Endothelial cell of umbilical vein (primary cell): Measurements from ENCODE around the gene THAP10. TPM values are rescaled to one million over a fixed set of nuclear protein-coding genes. Genes with fewer than 3 reads are reported as not detected.

Experiments
- BruUV-seq: library from RNA; stranded (reverse); fragments of 400-500 nt; replicated peaks from 2 replicates; lab custom pipeline; 2021; lab: Mats Ljungman, UMichigan
- CTCF ChIA-PET: fragments of 300-600, 350-600 bp; sonication (Branson Sonifier 250); formaldehyde crosslinking; loops from one replicate; lab custom pipeline; 2021; ENCODE audit warnings: antibody characterized with exemption, inconsistent platforms; lab: Charles Lee
- POLR2A ChIA-PET: fragments of 300-600, 350-600 bp; sonication (Branson Sonifier 250); formaldehyde crosslinking; loops from one replicate; lab custom pipeline; 2021; ENCODE audit warnings: antibody characterized with exemption, inconsistent platforms; lab: Charles Lee
- DNase-seq: peaks from one replicate; pipeline ENCODE4 v3.0.0-alpha.2; 2011; ENCODE audit warnings: low read depth, low spot score
- FAIRE-seq: peaks from 2 replicates; lab custom pipeline; 2011; peaks lifted over from hg19 to GRCh38; lab: Jason Lieb, UNC
- H2AFZ ChIP-seq: 2 replicates; pipeline ENCODE4 v1.6.0; 2012; ENCODE audit warnings: low read depth, low read length, control low read depth, inconsistent platforms
- H3K27ac ChIP-seq: 2 replicates; pipeline ENCODE4 v1.5.1; 2011; ENCODE audit warnings: low read depth, mild to moderate bottlenecking, control low read depth, low read length, moderate library complexity; ENCODE audit not compliant: insufficient read depth
- H3K27me3 ChIP-seq, 2 experiments: 2 replicates each; pipeline versions ENCODE4 v1.6.0 to v1.6.1; 2011; ENCODE audit warnings: low read length in 2 of 2, mixed read lengths in 1 of 2; ENCODE audit not compliant: control insufficient read depth in 2 of 2, insufficient read depth in 2 of 2
- H3K36me3 ChIP-seq, 2 experiments: 2 replicates in 1 of 2; 3 replicates in 1 of 2; pipeline ENCODE4 v1.5.1; 2011; ENCODE audit warnings: low read length in 2 of 2, mild to moderate bottlenecking in 1 of 2, moderate library complexity in 1 of 2; ENCODE audit not compliant: control insufficient read depth in 2 of 2, insufficient read depth in 2 of 2; ENCODE audit errors: extremely low read depth in 1 of 2
- H3K4me1 ChIP-seq: 3 replicates; pipeline ENCODE4 v1.5.1; 2011; ENCODE audit warnings: mild to moderate bottlenecking, low read length; ENCODE audit not compliant: control insufficient read depth, insufficient read depth; ENCODE audit errors: extremely low read depth
- H3K4me2 ChIP-seq: 2 replicates; pipeline ENCODE4 v1.6.1; 2011; ENCODE audit warnings: low read length, control low read depth, mixed read lengths; ENCODE audit not compliant: insufficient read depth
- H3K4me3 ChIP-seq, 3 experiments: fragments of 200-600 bp in 1 of 3; sonication (generic), shearing (Covaris generic) in 1 of 3; replicated peaks in 1 of 3; 2 replicates each; pipeline ENCODE4 v1.5.1; 2011 to 2016; ENCODE audit warnings: control low read depth in 3 of 3, low read length in 3 of 3, mild to moderate bottlenecking in 2 of 3, inconsistent platforms in 1 of 3, low read depth in 1 of 3, moderate library complexity in 1 of 3; ENCODE audit not compliant: insufficient read depth in 1 of 3
- H3K79me2 ChIP-seq: 2 replicates; pipeline ENCODE4 v1.6.0; 2012; ENCODE audit warnings: low read length, inconsistent platforms; ENCODE audit not compliant: control insufficient read depth, insufficient read depth
- H3K9ac ChIP-seq: replicated peaks from 2 replicates; pipeline ENCODE3; 2011; ENCODE audit warnings: low read length, control low read depth; ENCODE audit not compliant: insufficient read depth; ENCODE audit errors: extremely low read depth
- H3K9me1 ChIP-seq: replicated peaks from 3 replicates; pipeline ENCODE4 v1.6.0; 2011; ENCODE audit warnings: mild to moderate bottlenecking, low read length; ENCODE audit not compliant: control insufficient read depth, insufficient read depth; ENCODE audit errors: extremely low read depth
- H3K9me3 ChIP-seq: replicated peaks from 2 replicates; pipeline ENCODE4 v1.5.1; 2012; ENCODE audit warnings: low read length, inconsistent platforms; ENCODE audit not compliant: control insufficient read depth, insufficient read depth
- H4K20me1 ChIP-seq: replicated peaks from 2 replicates; pipeline ENCODE3; 2011; ENCODE audit warnings: mild to moderate bottlenecking, low read length; ENCODE audit not compliant: control insufficient read depth, insufficient read depth; ENCODE audit errors: extremely low read depth
- EZH2 ChIP-seq: IDR thresholded peaks from 2 replicates; pipeline ENCODE4 v1.6.1; 2012; ENCODE audit warnings: borderline replicate concordance, low read depth, mild to moderate bottlenecking, moderate library complexity, low read length, inconsistent platforms; ENCODE audit not compliant: severe bottlenecking
- GATA2 ChIP-seq: IDR thresholded peaks from 2 replicates; pipeline ENCODE4 v1.7.0; 2011; ENCODE audit warnings: low read depth, mild to moderate bottlenecking, moderate library complexity, mixed read lengths, low read length; ENCODE audit not compliant: insufficient read length, insufficient read depth
- JUN ChIP-seq: IDR thresholded peaks from 2 replicates; pipeline ENCODE4 v1.6.1; 2011; ENCODE audit warnings: borderline replicate concordance, low read depth; ENCODE audit not compliant: insufficient read length, insufficient read depth
- MYC ChIP-seq: IDR thresholded peaks from one replicate; pipeline ENCODE4 v1.6.1; 2011; ENCODE audit warnings: mild to moderate bottlenecking, low read depth, low read length
- POLR2A ChIP-seq: IDR thresholded peaks from 2 replicates; pipeline ENCODE4 v1.6.1; 2012; ENCODE audit warnings: low read depth, mild to moderate bottlenecking, control low read depth, low read length
- POLR2AphosphoS5 ChIP-seq: IDR thresholded peaks from 2 replicates; pipeline ENCODE4 v1.6.1; 2012; ENCODE audit warnings: low read depth, mild to moderate bottlenecking, control low read depth, low read length, moderate library complexity; ENCODE audit not compliant: insufficient read depth
- dilution Hi-C: fragments of 300-500 bp; cut with MboI; formaldehyde crosslinking; loops from one replicate; pipeline ENCODE4 v1.15.0; 2019; ENCODE audit warnings: low sequenced_read_pairs; ENCODE audit not compliant: extremely low pct_ligation_motif_present
- intact Hi-C: fragments of 100-400 bp; cut with micrococcal nuclease; formaldehyde crosslinking; loops from one replicate; pipeline ENCODE4 v1.10.0; 2022
- polyA plus RNA-seq, 4 experiments: library from polyadenylated mRNA; depleted of rRNA in 3 of 4; stranded (reverse) in 3 of 4; unstranded in 1 of 4; fragments of >200 nt; gene quantifications; 2 replicates each; pipeline versions ENCODE4 v1.2.1 to v1.2.3, GENCODE V29; 2011 to 2012; ENCODE audit warnings: missing spikeins in 1 of 4
- total RNA-seq: library from RNA; stranded (reverse); gene quantifications from 2 replicates; pipeline ENCODE4 v1.2.3, GENCODE V29; 2021
- TF ChIP-seq, protein P1 (sequence below), 2 donors: IDR thresholded peaks; 1 replicate in 1 of 2; 2 replicates in 1 of 2; pipeline ENCODE4 v1.5.1; 2011; ENCODE audit warnings: low read length in 2 of 2, mild to moderate bottlenecking in 2 of 2, moderate library complexity in 2 of 2, control low read depth in 1 of 2, inconsistent platforms in 1 of 2, low read depth in 1 of 2; ENCODE audit not compliant: insufficient read depth in 1 of 2; ENCODE audit errors: extremely low read depth in 1 of 2

The THAP10 gene
- total and polyA plus RNA-seq, 2 donors (not counting 3 experiments of a cell fraction or from before 2014, with no cell fraction given), result 1.7 to 4.0 TPM

DNA sequence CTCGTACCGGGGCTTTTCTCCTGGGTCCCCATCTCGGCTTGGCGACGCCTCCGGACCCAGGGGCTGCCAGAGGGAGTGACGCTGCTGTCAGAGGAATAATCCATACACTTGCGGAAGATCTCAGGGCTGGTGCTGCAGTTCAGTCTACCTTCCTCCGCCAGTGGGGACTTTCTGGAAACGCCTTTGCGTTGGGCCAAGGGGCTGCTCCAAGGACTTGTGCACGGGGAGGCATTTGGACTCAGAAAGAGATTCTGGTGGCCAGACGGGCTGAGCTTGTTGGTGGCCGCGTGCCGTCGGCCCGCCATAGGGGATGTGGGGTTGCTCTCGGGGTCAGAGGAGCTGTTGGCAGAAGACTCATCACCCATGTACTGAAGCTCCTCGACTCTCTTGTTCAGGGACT is 60.1 kb downstream of the THAP10 start:
- CTCF ChIA-PET, result interaction anchor here (1.3 to 2.8 kb wide), 2 partner anchors 42 to 60 kb away, joined by 3 to 14 read pairs; partner anchors contain the start of genes LRRC49 and THAP10
- DNase-seq (no peak), FAIRE-seq (no peak)
- H4K20me1 ChIP-seq, result no peaks in the 10 kb centered on the region
- no peak overlapping the region for H3K27ac ChIP-seq
- H3K79me2 ChIP-seq, result no peaks in the 10 kb centered on the region
- no peak overlapping the region for H2AFZ ChIP-seq
- H3K9me1 ChIP-seq, result no peaks in the 10 kb centered on the region
- H3K4me2 ChIP-seq, result no peak overlapping the region
- dilution Hi-C loops, result no loop called here
- no peaks in the 10 kb centered on the region for H3K9me3 ChIP-seq
- H3K27me3 ChIP-seq, result no peaks in the 10 kb centered on the region
- no TSS peak for BruUV-seq
- H3K36me3 ChIP-seq, result peaks cover 0 to 18% of the 10 kb centered on the region in 2 experiments
- no peak for TF ChIP-seq EZH2
- no peak for TF ChIP-seq POLR2AphosphoS5
- TF ChIP-seq, protein P1, sequence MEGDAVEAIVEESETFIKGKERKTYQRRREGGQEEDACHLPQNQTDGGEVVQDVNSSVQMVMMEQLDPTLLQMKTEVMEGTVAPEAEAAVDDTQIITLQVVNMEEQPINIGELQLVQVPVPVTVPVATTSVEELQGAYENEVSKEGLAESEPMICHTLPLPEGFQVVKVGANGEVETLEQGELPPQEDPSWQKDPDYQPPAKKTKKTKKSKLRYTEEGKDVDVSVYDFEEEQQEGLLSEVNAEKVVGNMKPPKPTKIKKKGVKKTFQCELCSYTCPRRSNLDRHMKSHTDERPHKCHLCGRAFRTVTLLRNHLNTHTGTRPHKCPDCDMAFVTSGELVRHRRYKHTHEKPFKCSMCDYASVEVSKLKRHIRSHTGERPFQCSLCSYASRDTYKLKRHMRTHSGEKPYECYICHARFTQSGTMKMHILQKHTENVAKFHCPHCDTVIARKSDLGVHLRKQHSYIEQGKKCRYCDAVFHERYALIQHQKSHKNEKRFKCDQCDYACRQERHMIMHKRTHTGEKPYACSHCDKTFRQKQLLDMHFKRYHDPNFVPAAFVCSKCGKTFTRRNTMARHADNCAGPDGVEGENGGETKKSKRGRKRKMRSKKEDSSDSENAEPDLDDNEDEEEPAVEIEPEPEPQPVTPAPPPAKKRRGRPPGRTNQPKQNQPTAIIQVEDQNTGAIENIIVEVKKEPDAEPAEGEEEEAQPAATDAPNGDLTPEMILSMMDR (IDR thresholded peaks at IDR 0.05; ENCODE audit: extremely low read depth in 1 of 2, insufficient read depth in 1 of 2, low read depth in 1 of 2, low read length in 2 of 2), result no peak
- no peak for TF ChIP-seq POLR2A
- no peak for TF ChIP-seq MYC
- TF ChIP-seq JUN, result no peak
- TF ChIP-seq GATA2, result no peak
- intact Hi-C loops, result no loop called here
- peaks cover 14% of the 10 kb centered on the region for H3K4me1 ChIP-seq
- H3K9ac ChIP-seq, result no peak overlapping the region
- no peak overlapping the region for H3K4me3 ChIP-seq
- POLR2A ChIA-PET, result no interaction called here

Other genes with a start within 250 kb of the THAP10 start
- gene UACA, start 128.9 kb downstream of the THAP10 start, total RNA-seq, result 270 and 292 TPM in 2 replicates
- gene UACA, start 128.9 kb downstream of the THAP10 start, polyA plus RNA-seq, result 167 and 219 TPM in 2 replicates
- gene LARP6, start 38.3 kb downstream of the THAP10 start, total RNA-seq, result 16.9 and 25.2 TPM in 2 replicates
- gene LARP6, start 38.3 kb downstream of the THAP10 start, polyA plus RNA-seq, result 56.1 and 56.2 TPM in 2 replicates
- 6.6 and 7.4 TPM in 2 replicates for gene LRRC49, start 393 bp upstream of the THAP10 start, total RNA-seq
- 3.0 and 3.7 TPM in 2 replicates for gene LRRC49, start 393 bp upstream of the THAP10 start, polyA plus RNA-seq
- gene THSD4, start 223.0 kb upstream of the THAP10 start, total RNA-seq, result 20.2 and 25.4 TPM in 2 replicates
- 9.9 and 10.0 TPM in 2 replicates for gene THSD4, start 223.0 kb upstream of the THAP10 start, polyA plus RNA-seq